ENCODE data around the gene ADAP1.
"Not testable (repeated sequence)": the region's sequence is repeated elsewhere in the genome, so short reads cannot be mapped to it uniquely, and the experiment has no call there.

Gene ADAP1, protein sequence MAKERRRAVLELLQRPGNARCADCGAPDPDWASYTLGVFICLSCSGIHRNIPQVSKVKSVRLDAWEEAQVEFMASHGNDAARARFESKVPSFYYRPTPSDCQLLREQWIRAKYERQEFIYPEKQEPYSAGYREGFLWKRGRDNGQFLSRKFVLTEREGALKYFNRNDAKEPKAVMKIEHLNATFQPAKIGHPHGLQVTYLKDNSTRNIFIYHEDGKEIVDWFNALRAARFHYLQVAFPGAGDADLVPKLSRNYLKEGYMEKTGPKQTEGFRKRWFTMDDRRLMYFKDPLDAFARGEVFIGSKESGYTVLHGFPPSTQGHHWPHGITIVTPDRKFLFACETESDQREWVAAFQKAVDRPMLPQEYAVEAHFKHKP
- total RNA-seq, result 2.6 to 20.4 (median 4.1) reads per million in 3 experiments

DNA sequence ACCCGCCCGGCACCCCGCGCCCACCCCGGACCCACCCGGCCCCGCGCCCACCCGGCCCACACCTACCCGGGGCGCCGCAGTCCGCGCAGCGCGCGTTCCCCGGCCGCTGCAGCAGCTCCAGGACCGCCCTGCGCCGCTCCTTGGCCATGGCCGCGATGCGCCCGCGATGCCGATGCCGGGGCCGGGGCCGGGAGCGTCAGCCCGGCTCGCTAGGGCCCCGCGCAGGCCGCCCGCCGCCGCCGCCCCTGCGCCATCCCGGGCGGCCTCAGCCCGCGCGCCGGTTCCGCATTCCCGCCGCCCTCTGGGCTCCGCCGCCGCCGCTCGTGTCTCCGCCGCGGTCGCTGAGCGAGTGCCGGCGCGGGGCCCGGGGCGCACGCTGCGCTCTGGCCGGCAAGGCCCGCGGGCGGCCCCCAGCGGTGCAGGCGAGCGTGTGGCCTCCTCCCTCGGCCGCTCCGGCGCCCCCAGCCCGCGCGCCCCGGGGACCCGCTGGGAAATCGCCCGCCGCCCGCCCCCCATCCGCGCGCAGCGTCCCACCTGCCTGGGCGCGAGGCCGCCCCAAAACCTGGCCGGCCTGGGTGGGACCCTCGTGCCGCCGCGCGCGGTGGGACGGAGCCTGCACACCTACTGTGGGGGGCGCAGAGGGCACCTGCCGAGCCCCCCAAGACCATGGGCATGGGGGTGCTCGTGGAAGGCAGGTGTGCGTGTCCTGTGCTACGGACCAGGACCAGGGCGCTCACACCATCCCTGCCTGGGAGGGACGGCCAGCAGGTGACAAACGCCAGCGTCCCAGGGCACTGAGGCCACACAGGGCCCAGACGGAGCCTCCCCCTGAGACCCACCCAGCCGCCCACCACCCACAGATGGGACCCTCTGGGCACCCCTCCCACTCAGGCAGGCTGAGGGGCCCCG, at the start of gene ADAP1:
ADAP1 (minus strand) TSS at position 351 of the 909 bp plus-strand sequence; CDS start at position 148, 203 bp downstream.
- peak; percentile 49 for DNase-seq

DNA sequence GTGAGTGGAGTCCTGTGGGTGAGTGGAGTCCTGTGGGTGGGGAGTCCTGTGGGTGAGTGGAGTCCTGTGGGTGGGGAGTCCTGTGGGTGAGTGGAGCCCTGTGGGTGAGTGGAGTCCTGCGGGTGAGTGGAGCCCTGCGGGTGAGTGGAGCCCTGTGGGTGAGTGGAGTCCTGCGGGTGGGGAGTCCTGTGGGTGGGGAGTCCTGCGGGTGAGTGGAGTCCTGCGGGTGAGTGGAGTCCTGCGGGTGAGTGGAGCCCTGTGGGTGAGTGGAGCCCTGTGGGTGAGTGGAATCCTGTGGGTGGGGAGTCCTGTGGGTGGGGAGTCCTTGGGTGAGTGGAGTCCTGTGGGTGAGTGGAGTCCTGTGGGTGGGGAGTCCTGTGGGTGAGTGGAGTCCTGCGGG, 48.0 kb upstream of the ADAP1 start:
- DNase-seq, result not testable (repeated sequence)

DNA sequence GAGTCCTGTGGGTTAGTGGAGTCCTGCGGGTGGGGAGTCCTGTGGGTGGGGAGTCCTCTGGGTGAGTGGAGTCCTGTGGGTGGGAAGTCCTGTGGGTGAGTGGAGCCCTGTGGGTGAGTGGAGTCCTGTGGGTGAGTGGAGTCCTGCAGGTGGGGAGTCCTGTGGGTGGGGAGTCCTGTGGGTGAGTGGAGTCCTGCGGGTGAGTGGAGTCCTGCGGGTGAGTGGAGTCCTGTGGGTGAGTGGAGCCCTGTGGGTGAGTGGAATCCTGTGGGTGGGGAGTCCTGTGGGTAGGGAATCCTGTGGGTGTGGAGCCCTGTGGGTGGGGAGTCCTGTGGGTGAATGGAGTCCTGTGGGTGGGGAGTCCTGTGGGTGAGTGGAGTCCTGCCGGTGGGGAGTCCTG, 47.5 kb upstream of the ADAP1 start:
- DNase-seq, result not testable (repeated sequence)

DNA sequence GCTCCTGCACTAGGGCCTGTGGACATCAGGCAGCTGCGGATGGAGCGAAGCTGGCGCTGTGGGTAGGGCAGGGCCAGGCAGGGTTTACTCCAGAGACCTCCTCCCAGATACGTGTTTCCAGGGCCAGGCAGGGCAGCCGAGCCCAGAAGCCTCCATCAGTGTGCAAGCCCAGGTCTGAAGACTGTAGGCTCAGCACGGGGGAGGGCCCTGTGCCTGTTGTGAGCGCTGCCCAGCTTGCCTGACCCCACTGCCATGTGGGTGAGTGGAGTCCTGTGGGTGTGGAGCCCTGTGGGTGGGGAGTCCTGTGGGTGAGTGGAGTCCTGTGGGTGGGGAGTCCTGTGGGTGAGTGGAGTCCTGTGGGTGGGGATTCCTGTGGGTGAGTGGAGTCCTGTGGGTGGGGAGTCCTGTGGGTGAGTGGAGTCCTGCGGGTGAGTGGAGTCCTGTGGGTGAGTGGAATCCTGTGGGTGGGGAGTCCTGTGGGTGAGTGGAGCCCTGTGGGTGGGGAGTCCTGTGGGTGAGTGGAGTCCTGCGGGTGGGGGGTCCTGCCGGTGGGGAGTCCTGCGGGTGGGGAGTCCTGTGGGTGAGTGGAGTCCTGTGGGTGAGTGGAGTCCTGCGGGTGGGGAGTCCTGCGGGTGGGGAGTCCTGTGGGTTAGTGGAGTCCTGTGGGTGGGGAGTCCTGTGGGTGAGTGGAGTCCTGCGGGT, 46.7 kb upstream of the ADAP1 start:
- not testable (repeated sequence) for DNase-seq

DNA sequence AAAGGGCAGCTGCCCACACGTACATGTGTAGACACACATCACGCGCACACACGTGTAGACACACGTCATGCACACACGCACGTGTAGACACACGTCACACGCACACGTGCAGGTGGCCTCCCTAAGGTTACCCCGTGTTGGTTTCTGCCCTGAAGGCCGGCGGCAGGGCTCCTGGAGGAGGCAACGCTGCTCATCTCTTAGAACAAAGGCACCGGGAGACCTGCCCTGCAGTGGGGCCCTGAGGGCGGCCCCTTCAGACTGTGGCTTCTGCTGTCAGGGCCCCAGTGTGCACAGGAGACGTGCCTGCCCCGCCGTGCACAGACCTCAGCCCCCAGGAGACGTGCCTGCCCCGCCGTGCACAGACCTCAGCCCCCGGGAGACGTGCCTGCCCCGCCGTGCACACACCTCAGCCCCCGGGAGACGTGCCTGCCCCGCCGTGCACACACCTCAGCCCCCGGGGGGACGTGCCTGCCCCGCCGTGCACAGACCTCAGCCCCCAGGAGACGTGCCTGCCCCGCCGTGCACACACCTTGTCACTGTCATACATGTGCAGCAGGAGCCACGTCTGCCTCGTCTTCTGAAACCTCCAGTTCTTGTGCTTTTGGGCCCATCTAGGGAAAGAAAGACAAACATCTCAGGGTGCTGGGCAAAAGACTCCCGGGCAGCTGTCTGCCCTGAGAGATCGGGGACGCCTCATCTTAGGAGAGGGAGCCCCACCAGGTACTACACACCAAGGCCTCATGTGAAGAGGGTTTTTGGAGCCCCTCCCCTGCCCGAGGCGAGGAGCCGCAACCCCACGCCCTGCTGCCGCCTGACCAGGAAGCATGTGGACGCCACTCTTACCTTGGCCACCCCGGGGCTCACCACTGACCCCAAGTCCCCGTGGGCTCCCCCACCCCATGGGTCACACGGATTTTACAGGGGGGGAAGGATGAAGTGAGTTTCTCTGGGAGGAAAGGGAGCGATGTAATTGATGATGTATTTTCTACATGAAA, 45.8 kb upstream of the ADAP1 start:
- DNase-seq, result no peak

DNA sequence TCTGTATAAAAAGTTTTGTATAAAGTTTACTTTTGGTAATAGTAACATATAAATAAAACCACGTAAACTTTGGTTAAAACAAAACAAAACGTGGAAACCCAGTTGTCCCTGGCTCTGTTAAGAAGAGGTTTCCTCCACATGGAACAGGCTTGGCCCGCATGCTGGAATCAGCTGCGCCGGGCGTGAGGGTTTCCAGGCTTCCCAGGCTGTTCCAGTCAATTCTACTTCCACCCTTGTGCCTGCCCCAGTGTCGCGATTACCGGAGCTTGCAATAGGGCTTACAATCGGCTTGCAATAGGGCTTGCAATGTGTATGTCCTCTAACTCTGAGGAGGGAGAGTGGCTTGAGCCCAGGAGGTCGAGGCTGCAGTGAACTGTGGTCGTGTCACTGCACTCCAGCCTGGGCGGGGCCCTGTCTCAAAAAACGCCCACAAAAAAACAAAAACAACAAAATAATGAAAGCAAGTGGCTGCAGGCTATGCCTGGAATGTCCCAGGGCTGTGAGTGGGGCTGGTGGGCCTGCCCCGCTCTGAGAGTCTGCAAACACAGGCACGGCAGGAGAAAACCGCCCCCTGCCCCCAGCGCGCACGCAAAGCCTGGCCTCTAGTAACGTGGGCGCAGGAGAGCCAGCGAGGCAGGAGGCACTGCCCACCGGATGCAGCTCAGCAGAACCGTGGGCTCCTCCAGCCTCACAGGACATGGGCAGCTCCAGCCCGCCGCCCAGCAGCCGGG, 44.8 kb upstream of the ADAP1 start:
- DNase-seq, result no peak

DNA sequence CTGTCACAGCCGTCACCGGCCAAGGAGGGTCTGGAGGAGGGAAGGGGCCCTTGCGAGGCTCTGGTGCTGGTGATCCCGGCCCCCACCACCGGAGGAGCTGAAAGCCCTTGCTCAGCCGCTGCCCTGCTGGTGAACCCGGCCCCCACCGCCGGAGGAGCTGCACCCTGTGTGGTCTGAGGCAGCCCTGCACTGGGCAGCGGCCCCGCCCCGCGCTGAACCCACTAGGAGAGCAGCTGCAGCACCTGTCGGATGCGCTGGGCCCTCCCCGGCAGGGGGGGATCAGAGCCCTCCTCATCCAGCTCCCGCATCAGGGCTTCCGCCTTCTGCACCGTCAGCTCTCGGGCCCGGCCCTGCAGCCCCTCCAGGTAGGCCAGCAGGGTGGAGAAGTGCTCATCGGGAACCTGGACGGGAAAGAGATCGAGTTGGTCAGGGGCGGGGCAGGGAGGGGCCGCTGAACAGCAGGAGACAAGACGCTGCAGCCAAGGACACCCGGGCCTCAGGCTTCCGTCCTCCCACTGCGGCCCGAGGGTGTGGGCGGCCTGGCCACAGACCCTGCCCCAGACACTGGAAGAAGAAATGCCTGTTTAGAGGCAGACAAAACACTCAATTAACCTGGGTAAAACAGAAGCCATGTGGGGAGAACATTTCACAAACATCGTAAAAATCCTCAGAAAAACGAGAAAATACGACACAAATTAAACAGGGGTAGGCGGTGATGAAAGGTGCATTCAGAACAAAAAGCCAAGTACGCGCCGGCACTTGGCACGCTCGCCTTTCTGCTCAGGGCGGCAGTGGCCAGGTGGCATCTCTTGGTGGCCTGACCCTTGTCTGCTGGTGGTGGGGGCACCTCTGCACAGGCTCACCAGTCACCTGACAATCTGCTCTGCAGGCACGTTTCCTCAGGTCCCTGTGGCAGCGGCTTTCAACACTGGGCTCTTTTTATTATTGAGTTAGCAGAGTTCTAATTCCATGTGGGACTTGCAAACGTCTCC, 43.2 kb upstream of the ADAP1 start:
- DNase-seq, result no peak

DNA sequence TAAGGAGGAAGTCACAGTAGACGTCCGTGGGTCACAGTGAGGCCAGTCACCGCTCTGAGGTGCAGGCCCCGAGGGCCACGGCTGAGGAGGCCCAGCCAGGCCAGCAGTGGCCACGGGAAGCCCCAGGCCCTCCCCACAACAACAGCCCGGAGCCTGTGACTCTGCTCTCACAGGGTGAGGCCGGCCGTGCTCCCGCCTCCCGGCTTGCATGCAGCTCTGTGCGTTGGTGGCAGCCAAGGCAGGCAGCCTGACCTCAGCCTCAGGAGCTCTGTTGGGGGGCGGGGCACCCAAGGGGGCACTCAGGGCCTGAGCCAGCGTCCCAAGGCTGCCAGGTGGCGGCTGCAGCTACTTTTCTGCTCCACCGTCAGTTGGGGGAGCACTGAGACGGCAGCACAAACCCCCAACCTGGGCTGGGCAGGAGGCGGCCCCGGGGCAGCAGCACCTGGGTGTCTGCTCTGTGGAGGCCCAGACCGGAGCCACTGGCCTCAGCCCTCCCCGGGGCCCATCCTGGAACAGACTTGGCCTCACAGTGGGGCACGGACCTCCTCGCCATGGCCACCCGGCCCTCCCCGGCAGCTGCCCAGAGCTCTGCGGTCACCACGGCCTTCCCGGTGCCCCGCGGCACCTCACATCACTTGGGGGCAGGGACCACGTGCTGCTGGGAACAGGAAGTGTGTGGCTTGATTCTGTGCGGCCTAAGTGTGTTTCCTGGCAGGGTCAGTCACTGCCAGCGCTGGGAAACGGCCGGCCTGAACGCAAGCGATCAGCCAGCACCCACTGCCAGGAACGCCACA, 41.8 kb upstream of the ADAP1 start:
- no peak for DNase-seq

DNA sequence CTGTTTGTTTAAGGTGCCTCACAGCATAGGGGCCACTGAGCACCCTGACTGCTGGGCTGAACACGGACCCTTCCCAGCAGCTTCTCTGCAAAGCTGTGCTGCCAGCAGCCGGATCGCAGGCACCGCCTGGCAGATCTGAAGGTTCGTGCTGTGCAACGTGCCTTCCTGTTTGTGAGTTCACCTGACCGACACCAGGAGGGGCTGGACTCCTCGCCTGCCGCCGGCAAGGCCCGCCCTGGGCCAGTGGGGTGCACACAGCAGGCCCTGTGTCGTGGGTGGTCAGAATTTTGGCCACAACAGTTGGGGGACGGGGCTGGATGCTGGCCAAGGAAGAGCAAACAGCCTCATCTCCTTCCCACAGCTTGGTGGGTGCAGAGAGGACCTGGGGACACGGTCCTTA, 41.1 kb upstream of the ADAP1 start:
- no peak for DNase-seq

DNA sequence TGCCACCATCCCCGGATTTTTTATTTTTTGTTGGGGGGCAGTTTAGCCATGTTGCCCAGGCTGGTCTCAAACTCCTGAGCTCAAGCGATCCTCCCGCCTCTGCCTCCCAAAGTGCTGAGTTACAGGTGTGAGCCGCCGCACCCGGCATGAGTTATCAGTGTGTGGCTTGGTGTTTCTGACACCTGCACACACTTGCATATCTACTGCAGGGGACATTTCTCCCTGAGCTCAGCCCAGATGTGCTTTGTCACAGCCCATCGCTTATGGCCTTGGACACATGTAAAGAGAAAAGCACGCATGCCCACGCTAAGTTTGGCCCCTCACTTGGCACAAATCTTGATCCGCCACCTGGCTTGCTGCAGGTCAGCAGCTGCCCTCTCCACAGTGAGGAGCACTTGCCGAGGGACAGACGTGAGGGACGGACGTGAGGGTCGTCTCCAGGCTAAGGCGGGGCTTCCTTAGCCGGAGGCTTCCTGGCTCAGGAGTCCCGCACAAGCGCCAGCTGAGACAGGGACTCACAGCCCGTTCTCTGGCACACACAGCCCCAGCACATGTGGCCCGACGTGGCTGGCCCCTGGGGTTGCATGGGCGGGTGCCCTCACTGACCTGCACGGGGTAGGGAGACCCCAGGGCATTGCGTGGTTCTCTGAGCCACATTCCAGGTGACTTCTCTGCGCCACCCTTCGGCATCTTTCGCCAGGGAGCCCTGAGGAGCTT, 40.3 kb upstream of the ADAP1 start:
- no peak for DNase-seq

DNA sequence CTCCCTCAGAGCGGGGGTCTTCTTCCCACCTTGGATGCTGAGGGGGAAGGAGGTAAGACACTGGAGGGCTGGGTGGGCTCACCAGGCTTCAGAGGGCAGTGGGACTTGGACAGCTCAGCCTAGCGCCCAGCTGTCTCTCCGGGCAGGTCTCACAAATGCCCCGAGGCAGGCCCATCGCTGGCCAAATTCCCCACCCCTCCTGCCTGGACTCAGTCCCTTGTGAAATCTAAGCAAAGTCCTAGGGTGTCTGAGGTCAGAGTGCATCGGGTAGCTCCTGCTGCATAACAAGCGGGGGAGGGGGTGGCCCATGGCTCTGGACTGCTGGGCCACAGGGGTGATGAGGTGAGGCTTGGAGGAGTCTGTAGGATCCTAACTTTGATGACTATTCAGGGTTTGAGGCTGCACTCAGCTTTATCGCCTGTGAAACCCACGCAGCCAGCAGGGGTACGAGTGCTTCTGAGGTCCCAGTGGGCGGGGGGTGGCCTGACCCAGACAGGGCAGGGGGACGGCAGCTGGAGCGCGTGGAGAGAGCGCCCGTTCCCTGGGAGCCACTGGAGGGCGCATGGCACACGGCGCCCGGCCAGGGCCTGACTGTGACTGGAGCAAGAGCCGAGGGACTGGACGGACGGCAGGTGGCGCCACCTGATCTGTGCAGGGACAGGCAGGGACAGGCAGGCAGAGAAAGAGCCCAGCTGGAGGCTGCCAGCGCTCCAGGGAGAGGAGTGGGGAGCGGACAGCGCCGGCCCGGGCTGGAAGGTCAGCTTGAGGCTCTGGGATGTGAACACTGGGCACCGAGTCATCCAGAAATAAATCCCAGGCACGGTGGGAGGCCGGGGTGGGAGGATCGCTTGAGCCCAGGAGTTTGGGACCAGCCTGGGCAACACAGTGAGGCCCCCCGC, 38.5 kb upstream of the ADAP1 start:
- DNase-seq, result peak; percentile 85

DNA sequence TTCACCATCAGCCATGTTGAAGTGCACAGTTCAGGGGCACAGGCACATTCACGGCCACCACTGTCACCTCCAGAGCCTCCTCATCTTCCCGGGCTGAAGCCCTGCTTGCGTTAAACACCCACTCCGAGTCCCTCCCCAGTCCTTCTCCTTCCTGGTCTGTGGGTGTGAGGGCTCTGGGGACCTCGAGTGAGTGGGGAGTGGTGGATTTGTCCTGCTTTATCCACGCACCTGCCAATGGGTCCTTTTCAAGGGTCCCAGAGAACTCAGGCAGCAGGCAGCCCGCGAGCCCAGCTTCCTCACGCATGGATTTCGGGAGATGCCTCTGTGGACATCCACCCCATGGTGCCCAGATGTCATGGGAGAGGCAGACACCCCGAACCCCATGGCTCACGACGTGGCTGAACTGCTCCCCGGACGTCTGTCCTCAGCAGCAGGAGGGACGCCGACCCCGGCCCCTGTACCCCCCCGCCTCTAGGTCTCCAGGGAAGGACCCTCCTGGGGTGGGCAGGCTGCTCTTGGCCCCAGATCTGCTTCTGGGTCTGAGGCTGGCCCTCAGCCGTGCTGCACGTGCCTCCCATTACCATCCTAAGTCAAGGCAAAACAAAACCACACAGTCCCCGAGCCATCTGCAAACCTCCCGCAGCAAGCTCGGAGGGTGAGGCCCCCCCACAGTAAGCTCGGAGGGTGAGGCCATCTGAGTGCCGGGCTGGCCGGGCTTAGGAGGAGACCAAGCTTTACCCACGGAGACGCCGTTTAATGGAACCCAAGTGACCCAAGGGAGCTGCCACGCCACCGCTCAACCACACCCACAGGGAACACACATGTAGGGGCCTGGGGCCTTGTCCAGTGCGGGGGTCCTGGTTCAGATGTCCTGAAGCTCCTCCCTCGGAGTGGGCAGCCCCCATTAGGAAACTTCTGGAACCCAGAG, 37.5 kb upstream of the ADAP1 start:
- no peak for DNase-seq

DNA sequence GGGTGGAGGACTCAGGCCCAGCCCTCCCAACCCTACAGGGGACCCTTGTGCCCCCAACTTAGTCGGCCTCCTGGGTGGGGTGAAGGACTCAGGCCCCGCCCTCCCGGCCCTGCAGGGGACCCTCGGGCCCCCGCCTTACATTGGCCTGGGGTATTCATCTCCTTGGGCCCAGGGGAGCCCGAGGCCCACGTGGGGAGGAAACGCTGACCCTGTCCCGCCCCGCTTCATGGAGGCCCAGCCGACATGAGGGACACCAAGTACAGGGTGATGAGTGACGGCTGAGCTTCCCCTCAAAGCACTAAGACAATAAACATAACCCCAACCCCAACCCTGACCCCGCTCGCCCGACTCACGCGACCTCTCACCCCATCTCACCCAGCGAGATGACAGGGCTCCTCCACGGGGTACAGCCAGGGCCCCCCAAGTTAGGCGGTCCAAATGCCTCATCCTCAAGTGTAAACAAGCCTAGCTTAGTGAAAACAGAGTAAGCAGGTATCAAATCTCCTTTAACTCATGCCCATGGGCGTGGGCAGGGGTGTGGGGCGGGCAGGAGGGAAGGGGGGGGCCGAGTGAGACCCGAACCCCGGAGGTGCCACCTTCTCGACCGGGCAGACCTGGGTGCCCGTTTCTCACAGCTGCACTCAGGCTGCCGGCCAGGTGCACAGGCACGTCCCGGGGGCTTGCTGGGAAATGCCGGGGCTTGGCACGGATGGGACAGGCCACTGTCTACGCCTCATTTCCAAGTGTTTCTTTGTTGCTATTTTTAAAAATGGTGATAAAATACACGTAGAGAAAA, 36.7 kb upstream of the ADAP1 start:
- DNase-seq, result no peak

DNA sequence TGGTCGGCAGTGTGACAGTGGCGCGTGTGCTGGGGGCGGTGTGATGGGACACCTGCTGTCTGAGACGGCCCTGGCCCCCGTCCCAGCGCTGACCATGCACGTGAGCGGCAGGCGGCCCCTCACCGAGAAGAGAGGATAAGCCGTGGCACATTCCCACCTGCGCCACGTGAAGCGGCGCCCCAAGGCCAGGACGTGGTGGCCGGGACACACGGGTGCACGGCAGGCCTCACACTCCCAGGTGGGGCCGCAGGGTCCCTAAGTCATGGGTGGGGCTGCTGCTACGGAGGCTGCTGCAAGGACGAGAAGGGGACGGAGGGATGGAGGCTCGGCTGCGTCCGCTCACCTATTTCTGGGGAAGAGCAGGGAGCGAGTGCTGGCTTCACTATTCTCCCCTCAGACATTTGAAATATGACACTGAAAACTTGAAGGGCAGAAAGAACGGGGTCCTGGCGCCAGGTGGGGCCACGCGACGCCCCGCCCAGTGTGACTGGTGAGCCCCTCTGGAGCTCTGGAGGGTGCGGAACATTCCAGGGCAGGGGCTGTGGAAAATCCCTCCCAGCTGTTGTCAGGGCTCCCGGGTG, 36.0 kb upstream of the ADAP1 start:
- DNase-seq, result no peak

Data from central memory CD4-positive, alpha-beta T cell (primary cell).